Neuronal stem cell (in vitro differentiated cells): ENCODE measurements around the gene ARF4. TPM values are rescaled to one million over a fixed set of nuclear protein-coding genes. Genes with fewer than 3 reads are reported as not detected.
A peak's percentile ranks its signal among the peaks of the same experiment; 100 is the strongest.

Experiments
- DNase-seq: peaks from one replicate; pipeline ENCODE4 v3.0.0-alpha.2; 2013; ENCODE audit warnings: low spot score
- H2AFZ ChIP-seq: one replicate; pipeline ENCODE4 v1.6.1; 2013; ENCODE audit warnings: mild to moderate bottlenecking, low read length, inconsistent platforms
- H2AK5ac ChIP-seq: 2 replicates; pipeline ENCODE4 v1.6.1; 2013; ENCODE audit warnings: low read depth, mild to moderate bottlenecking, inconsistent platforms, low read length, moderate library complexity, mixed read lengths
- H2BK120ac ChIP-seq: 2 replicates; pipeline ENCODE4 v1.6.1; 2013; ENCODE audit warnings: low read depth, mild to moderate bottlenecking, inconsistent platforms, low read length, moderate library complexity, mixed read lengths
- H2BK12ac ChIP-seq: one replicate; pipeline ENCODE4 v1.6.1; 2013; ENCODE audit warnings: low read length, inconsistent platforms
- H2BK15ac ChIP-seq: 2 replicates; pipeline ENCODE4 v1.6.1; 2013; ENCODE audit warnings: mild to moderate bottlenecking, low read length, inconsistent platforms, mixed read lengths
- H2BK5ac ChIP-seq: one replicate; pipeline ENCODE4 v1.6.1; 2013; ENCODE audit warnings: inconsistent platforms, mild to moderate bottlenecking, low read length, moderate library complexity
- H3K14ac ChIP-seq: one replicate; pipeline ENCODE4 v1.6.1; 2013; ENCODE audit warnings: low read length, inconsistent platforms
- H3K18ac ChIP-seq: 2 replicates; pipeline ENCODE4 v1.6.1; 2013; ENCODE audit warnings: low read length, inconsistent platforms
- H3K23ac ChIP-seq: 2 replicates; pipeline ENCODE4 v1.6.1; 2013; ENCODE audit warnings: low read depth, mild to moderate bottlenecking, mixed read lengths, low read length, inconsistent platforms; ENCODE audit not compliant: poor library complexity
- H3K27ac ChIP-seq: replicated peaks from 3 replicates; pipeline ENCODE4 v1.5.1; 2013; ENCODE audit warnings: low read length, inconsistent platforms
- H3K27me3 ChIP-seq, 3 experiments: 2 replicates each; pipeline ENCODE4 v1.6.1; 2013; ENCODE audit warnings: low read length in 3 of 3, mild to moderate bottlenecking in 2 of 3, inconsistent platforms in 1 of 3, low read depth in 1 of 3, mixed read lengths in 1 of 3, moderate library complexity in 1 of 3; ENCODE audit not compliant: control insufficient read depth in 3 of 3, insufficient read depth in 3 of 3
- H3K36me3 ChIP-seq, 2 donors: replicated peaks in 1 of 2; 2 replicates each; pipeline ENCODE4 v1.6.1; 2013; ENCODE audit warnings: low read length in 2 of 2; ENCODE audit not compliant: control insufficient read depth in 2 of 2, insufficient read depth in 2 of 2
- H3K4ac ChIP-seq: 2 replicates; pipeline ENCODE4 v1.6.1; 2013; ENCODE audit warnings: inconsistent platforms, mild to moderate bottlenecking, low read length, moderate library complexity
- H3K4me1 ChIP-seq, 2 donors: 1 replicate in 1 of 2; 2 replicates in 1 of 2; pipeline ENCODE4 v1.6.1; 2013; ENCODE audit warnings: low read length in 2 of 2, low read depth in 1 of 2; ENCODE audit not compliant: control insufficient read depth in 2 of 2, insufficient read depth in 1 of 2
- H3K4me2 ChIP-seq: one replicate; pipeline ENCODE4 v1.6.1; 2013; ENCODE audit warnings: mild to moderate bottlenecking, low read length, inconsistent platforms; ENCODE audit not compliant: insufficient read depth, poor library complexity, severe bottlenecking
- H3K4me3 ChIP-seq, 2 donors: 2 replicates each; pipeline ENCODE4 v1.5.1; 2013; ENCODE audit warnings: low read length in 2 of 2, mild to moderate bottlenecking in 2 of 2, inconsistent platforms in 1 of 2, moderate library complexity in 1 of 2
- H3K79me1 ChIP-seq: one replicate; pipeline ENCODE4 v1.6.1; 2013; ENCODE audit warnings: low read depth, mild to moderate bottlenecking, inconsistent platforms, low read length, moderate library complexity
- H3K9ac ChIP-seq: one replicate; pipeline ENCODE4 v1.6.1; 2013; ENCODE audit warnings: mild to moderate bottlenecking, low read depth, low read length, inconsistent platforms; ENCODE audit not compliant: poor library complexity
- H3K9me3 ChIP-seq, 2 donors: replicated peaks in 1 of 2; 2 replicates each; pipeline versions ENCODE3 to v1.6.1; 2013; ENCODE audit warnings: low read length in 2 of 2, mild to moderate bottlenecking in 2 of 2, inconsistent platforms in 1 of 2, low read depth in 1 of 2, mixed read lengths in 1 of 2, moderate library complexity in 1 of 2; ENCODE audit not compliant: control insufficient read depth in 2 of 2, insufficient read depth in 1 of 2
- H4K8ac ChIP-seq: one replicate; pipeline ENCODE4 v1.6.1; 2013; ENCODE audit warnings: low read depth, mild to moderate bottlenecking, inconsistent platforms, low read length, moderate library complexity
- H4K91ac ChIP-seq: one replicate; pipeline ENCODE4 v1.6.1; 2013; ENCODE audit warnings: low read length, low read depth, mild to moderate bottlenecking, inconsistent platforms; ENCODE audit not compliant: poor library complexity
- WGBS, 2 donors: extraction: QIAGEN DNeasy Blood & Tissue Kit; methylation state at CpG; one replicate each; pipeline ENCODE4 v1.1.7; 2013; ENCODE audit warnings: missing lambda C conversion rate in 2 of 2, mixed read lengths in 1 of 2; ENCODE audit not compliant: insufficient read length in 2 of 2, insufficient replicate concordance in 1 of 2; ENCODE audit errors: extremely low coverage in 2 of 2; 5-methylcytosine and 5-hydroxymethylcytosine counted together
- polyA plus RNA-seq, 2 experiments: library from polyadenylated mRNA; stranded (reverse); fragments of 200-250 nt; gene quantifications; one replicate each; pipeline ENCODE4 v1.2.3, GENCODE V29; 2013

The ARF4 gene
- 201 TPM for polyA plus RNA-seq (2013, experiment 1 of 2)
- polyA plus RNA-seq (2013, experiment 2 of 2) = 197 TPM

GRCh38 chr3:57597127-57597923, at the start of gene ARF4:
TSS of gene ARF4 (minus strand) at chr3:57597344. CDS start at chr3:57597140, 204 bp downstream.
- Histone ChIP-seq H4K8ac (peak within 1 kb of the TSS; percentile 84), H3K79me1 (peaks cover 8% of the 10 kb centered on the region), H3K23ac (peak within 1 kb of the TSS; percentile 61), H3K18ac (peak within 1 kb of the TSS; percentile 92), H3K36me3 (peaks cover 0 to 31% of the 10 kb centered on the region in 2 donors), H3K27me3 (no peaks in the 10 kb centered on the region), H2AK5ac (peak within 1 kb of the TSS; percentile 81), H3K14ac (peak within 1 kb of the TSS; percentile 71), H2BK15ac (peak within 1 kb of the TSS; percentile 70), H3K4me3 (peak within 1 kb of the TSS; percentile 88 to 99), H2AFZ (peak within 1 kb of the TSS; percentile 89), H2BK5ac (peak within 1 kb of the TSS; percentile 94), H3K9ac (peak within 1 kb of the TSS; percentile 95), H3K9me3 (no peaks in the 10 kb centered on the region), H3K27ac (peak within 1 kb of the TSS; percentile 99), H4K91ac (peak within 1 kb of the TSS; percentile 74), H3K4me2 (peak within 1 kb of the TSS; percentile 93), H2BK12ac (no peak within 1 kb of the TSS), H2BK120ac (no peak within 1 kb of the TSS), H3K4me1 (peaks cover 2 to 5% of the 10 kb centered on the region in 2 donors), H3K4ac (peak within 1 kb of the TSS; percentile 84)
- no CpG with 5 or more reads among the region's 67 CpGs for WGBS, 2 donors
- peak; percentile 98 for DNase-seq

- no peaks in the 10 kb centered on the region for H3K27me3 ChIP-seq
- H3K36me3 ChIP-seq = peaks cover 4 to 58% of the 10 kb centered on the region in 2 donors
- no peaks in the 10 kb centered on the region for H3K4me1 ChIP-seq
- no peak overlapping the region for H3K4me3 ChIP-seq
- no peak overlapping the region for H2BK120ac ChIP-seq
- no peak overlapping the region for H2AK5ac ChIP-seq
- peaks cover 0 to 10% of the 10 kb centered on the region in 2 donors for H3K9me3 ChIP-seq
- no peak overlapping the region for H2AFZ ChIP-seq
- no peak overlapping the region for H2BK5ac ChIP-seq
- H3K14ac ChIP-seq = no peak overlapping the region
- H4K91ac ChIP-seq = no peak overlapping the region
- H3K4ac ChIP-seq = no peak overlapping the region
- no peak overlapping the region for H3K9ac ChIP-seq
- H3K4me2 ChIP-seq = no peak overlapping the region
- H3K79me1 ChIP-seq = no peaks in the 10 kb centered on the region
- H2BK12ac ChIP-seq = no peak overlapping the region
- no peak overlapping the region for H3K18ac ChIP-seq
- no peak for DNase-seq
- no peak overlapping the region for H3K27ac ChIP-seq
- H2BK15ac ChIP-seq = no peak overlapping the region
- H3K23ac ChIP-seq = no peak overlapping the region
- no peak overlapping the region for H4K8ac ChIP-seq
- WGBS, 2 donors = no CpG with 5 or more reads among the region's 2 CpGs
These were observed 49.6 kb upstream of the ARF4 start for GRCh38 chr3:57646723-57647122.

DNA sequence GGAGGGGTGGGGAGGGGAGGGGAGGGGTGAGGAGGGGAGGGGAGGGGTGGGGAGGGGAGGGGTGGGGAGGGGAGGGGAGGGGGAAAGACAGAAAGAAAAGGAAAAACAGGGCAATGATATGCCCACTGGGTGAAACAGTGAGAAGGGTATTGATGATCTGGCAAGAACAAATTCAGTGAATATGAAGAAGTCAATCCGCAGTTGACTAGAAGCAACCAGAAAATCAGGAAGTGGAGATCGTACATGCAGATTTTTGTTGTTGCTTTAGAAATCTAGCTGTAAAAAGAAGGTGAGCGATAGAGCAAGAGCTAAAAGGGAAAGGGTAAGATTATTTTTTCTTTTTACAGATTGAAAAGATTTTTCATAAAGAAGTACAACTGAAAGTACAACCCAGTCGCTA, 47.6 kb upstream of the ARF4 start:
- Histone ChIP-seq H2BK120ac (no peak overlapping the region), H3K9ac (no peak overlapping the region), H2AFZ (no peak overlapping the region), H3K79me1 (no peaks in the 10 kb centered on the region), H3K4me3 (no peak overlapping the region), H4K8ac (no peak overlapping the region), H3K14ac (no peak overlapping the region), H3K4ac (no peak overlapping the region), H2BK15ac (no peak overlapping the region), H3K9me3 (peaks cover 0 to 10% of the 10 kb centered on the region in 2 donors), H3K4me2 (no peak overlapping the region), H2BK5ac (no peak overlapping the region), H3K27ac (no peak overlapping the region), H2BK12ac (no peak overlapping the region), H4K91ac (no peak overlapping the region), H3K27me3 (no peaks in the 10 kb centered on the region), H3K4me1 (no peaks in the 10 kb centered on the region), H2AK5ac (no peak overlapping the region), H3K18ac (no peak overlapping the region), H3K36me3 (peaks cover 4 to 63% of the 10 kb centered on the region in 2 donors), H3K23ac (no peak overlapping the region)
- WGBS, 2 donors = no CpG with 5 or more reads among the region's 4 CpGs
- DNase-seq = no peak

DNA sequence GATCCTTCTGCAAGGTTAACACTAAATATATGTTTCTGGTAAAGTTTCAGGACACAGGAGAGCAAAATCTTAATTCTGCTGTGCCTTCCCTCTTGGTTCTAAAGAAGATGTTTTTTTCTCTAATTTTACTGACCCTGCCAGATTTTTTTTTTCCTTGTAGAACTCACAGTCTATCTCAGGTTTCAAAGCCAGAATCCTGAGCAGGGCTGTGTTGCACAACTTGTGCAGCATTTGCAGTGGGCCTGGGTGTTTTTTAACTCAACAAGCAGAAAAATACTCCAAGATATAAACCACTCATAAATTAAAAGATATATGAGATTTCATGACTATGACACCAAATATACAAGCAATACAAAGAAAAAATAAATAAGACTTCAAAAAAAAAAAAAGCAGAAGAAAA, 40.2 kb upstream of the ARF4 start:
- no peak overlapping the region for H2BK120ac ChIP-seq
- no peaks in the 10 kb centered on the region for H3K27me3 ChIP-seq
- no peaks in the 10 kb centered on the region for H3K9me3 ChIP-seq
- no peak overlapping the region for H4K91ac ChIP-seq
- H3K4me1 ChIP-seq = no peaks in the 10 kb centered on the region
- H3K4me3 ChIP-seq = no peak overlapping the region
- peaks cover 5 to 89% of the 10 kb centered on the region in 2 donors for H3K36me3 ChIP-seq
- no peak overlapping the region for H4K8ac ChIP-seq
- H3K14ac ChIP-seq = no peak overlapping the region
- no peak for DNase-seq
- H2BK5ac ChIP-seq = no peak overlapping the region
- no peak overlapping the region for H2BK12ac ChIP-seq
- H2AFZ ChIP-seq = no peak overlapping the region
- no peak overlapping the region for H2BK15ac ChIP-seq
- H2AK5ac ChIP-seq = no peak overlapping the region
- H3K27ac ChIP-seq = no peak overlapping the region
- H3K18ac ChIP-seq = no peak overlapping the region
- H3K9ac ChIP-seq = no peak overlapping the region
- H3K79me1 ChIP-seq = no peaks in the 10 kb centered on the region
- no peak overlapping the region for H3K4ac ChIP-seq
- no peak overlapping the region for H3K4me2 ChIP-seq
- no peak overlapping the region for H3K23ac ChIP-seq
